Hematopoietic multipotent progenitor cell (in vitro differentiated cells): ENCODE data around the gene CDK14. TPM values are rescaled to one million over a fixed set of nuclear protein-coding genes. Genes with fewer than 3 reads are reported as not detected.

Source experiments
- DNase-seq, 3 donors: peaks; one replicate each; pipeline ENCODE4 v3.0.0-alpha.2; 2011 to 2015; ENCODE audit warnings: low read depth in 2 of 3, low spot score in 2 of 3
- total RNA-seq: library from RNA; depleted of rRNA; stranded (reverse); fragments of >200 nt; gene quantifications from one replicate; pipeline ENCODE4 v1.2.3, GENCODE V29; 2012

The CDK14 gene
- total RNA-seq, 1 donor = 7.5 TPM

DNA sequence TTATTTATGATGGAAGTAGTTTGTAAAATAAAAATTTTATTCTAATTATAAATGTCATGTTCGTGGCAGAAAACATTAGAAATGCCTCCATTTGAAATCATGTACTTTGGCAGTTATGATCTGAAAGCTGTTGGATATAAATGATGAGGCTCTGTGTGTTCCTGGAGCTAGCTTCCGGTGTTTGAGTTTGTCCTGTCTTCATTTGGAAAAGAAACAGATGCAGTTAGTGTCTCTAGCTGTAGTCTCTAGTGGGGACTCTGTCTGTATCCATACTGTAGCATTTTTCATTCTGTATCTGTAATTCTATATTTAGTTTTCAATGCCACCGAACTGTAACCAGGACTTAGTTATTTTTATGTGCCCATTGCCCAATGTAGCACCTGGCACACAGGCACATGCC, 471.1 kb downstream of the CDK14 start:
- DNase-seq = no peak

DNA sequence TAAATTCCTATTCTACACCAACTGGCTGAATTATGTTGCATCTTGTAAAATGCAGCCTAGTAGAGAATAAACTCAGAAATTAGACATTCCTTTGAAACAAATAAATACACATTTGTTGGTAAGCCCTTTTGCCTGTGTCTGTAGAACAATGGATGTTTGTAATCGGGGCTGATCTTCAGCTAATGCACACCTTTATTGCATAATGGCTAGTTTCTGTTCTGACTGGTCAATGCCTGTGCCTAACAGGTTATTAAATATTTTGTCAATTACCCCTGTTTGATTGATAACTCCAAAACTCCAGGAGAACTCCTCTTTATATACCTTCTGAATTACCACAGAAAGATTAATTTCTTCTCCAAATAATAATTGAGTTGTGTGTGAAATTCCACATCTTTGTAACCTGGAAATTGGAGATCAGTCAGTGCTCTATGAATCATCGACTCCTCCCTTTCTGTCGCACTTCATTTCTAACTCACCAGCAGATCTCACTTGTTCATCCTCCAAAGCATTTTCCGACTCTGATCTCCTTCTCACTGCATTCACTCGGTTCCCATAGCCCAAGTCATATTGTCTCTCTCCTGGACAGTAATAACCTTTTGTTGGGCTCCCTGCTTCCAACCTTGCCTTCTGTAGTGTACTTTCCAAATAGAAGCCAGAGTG, 472.1 kb downstream of the CDK14 start:
- no peak for DNase-seq

DNA sequence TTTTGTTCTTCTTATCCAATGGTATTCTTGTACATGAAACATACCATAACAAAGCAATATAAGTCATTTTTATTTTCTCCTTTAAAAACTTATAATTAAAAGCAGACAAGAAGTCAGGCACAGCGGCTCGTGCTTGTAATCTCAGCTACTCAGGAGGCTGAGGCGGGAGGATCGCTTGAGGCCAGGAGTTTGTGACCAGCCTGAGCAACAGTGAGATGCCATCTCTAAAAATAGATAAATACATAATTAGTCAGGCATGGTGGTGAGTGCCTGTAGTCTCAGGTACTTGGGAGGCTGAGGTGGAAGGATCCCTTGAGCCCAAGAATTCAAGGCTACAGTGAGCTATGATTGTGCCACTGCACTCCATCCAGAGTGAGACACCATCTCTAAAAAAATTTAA, 473.0 kb downstream of the CDK14 start:
- DNase-seq = no peak

DNA sequence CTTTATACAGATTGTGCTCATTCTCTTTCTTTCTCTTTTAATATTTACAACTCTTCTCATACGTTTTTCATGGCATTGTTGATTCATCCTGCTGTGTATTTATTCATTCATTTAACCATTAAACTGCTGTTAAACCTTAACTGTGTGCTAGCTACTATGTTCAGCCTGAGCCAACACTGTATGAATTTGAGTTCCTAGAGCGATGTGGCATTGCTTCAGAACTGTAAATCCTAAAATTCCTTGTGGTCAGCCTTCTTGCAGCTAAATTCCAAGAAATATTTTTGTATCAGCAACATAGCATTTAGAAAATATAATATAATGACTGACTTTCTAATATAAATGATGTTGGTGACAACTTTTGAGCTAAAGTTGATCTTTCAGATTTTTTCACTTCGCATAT, 483.4 kb downstream of the CDK14 start:
- DNase-seq = no peak

DNA sequence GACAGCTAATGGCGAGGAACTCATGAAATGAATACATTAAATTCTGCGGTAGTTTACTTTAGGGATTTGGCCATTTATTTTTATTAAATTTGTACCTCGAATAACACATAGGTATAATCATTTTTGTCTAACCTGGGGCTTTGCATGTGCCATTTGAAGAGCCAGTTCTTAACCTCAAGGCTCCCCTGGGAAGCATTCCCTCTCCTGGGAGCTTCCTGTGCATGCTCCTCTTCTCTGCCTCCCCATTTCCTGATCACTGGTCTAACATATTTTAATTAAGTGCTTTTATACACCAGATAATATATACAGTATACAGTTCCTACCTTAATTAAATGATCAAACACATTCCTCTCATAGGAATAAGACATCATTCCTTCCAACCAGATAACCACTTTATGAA, 484.2 kb downstream of the CDK14 start:
- DNase-seq = no peak

DNA sequence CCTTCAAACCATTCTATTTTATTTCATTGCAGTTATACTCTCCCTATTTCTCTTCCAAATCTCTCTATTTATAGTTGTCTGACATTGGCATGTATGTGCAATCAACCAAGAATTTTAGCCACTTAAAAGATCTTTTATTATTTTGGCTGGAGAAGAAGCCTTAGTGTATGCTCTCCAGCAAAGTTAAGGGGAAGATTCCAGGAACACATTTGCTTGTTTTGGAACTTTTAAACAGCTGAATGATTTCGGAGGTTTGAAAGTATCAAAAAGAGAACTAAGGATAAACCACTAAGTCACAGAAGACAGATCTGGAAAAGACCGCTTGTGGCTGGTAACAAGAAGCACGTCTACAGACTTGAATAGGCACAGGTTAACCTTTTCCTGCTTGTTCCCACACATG, 485.9 kb downstream of the CDK14 start:
- DNase-seq = no peak

DNA sequence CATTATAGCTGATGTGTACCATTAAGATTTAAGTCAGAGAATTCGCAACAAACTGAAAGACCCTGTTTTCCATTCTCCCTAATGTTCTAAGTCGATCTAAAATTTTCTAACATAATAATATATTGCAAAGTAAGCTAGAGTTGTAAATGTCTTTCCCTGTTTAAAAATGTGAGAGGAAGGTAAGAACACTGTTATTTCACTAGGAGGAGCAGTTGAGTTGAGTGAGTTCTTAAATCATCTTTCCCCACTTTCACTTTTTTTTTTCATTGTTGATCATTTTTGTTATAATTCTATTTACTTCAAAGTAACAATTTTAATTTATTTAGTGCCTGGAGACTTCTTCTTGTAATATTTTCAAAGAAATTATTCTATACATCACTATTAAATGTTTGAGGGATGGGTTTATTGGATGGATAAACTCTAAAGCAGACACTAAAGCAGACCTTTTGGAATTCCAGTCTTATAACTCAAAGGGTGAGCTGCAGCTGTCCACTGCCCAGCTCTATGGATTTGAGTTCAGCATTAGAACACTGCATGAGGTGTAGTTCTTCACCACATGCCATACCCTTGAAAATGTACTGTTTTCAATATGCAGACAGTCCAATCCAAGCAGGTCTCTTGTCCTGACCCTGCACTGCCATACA, 486.9 kb downstream of the CDK14 start:
- peak in 1 of 3 donors; percentile 49 for DNase-seq

DNA sequence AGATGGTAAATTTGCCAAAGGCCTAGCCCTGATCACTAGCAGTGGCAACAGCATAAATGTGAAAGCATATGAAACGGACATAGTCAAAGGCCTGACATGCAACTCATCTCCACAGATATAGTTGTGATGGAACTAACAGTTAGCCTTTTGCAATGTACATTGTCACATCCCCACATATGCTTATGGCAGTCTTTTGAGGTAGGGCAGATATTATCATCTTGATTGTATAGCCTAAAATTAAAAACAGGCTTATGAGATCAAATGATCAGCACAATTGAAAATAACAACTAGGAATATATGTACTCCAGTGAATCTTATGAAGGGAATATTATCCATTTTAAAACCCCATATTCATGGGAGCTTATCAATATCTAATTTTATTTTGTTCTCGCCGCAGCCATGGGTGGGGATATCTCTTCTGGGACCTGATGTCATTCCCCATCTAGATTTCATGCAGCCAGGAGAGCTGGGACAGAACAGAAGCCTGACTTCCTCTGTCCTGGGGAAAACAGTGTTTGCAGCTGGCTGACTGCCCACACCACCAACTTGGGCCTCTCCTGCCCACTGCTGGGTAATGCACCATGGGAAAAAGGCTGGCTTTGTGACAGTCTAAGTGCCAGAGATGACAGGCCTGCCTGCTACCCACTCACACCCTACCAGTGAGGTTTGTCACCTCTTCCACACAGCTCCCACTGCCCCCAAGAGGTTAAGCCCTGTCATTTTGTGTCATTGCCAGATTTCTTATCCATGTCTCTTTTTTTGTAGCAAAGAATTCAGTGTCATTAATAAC, 487.9 kb downstream of the CDK14 start:
- DNase-seq = no peak

DNA sequence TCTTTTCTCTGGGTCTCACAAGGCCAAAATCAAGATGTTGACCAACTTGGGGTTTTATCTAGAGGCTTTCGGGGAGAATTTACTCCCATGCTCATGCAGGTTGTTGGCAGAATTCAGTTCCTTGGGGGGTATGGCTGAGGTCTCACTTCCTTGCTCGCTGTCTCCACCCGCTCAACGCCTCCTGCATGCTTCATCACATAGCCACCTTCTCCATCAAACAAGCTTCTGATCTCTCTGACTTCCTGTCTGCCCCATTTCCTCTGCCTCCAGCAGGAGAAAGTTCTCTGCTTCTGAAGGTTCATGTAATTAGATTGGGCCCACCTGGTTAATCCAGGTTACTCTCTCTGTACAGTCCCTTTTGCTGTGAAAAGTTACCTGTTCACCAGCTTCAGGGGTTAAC, 489.1 kb downstream of the CDK14 start:
- no peak for DNase-seq

DNA sequence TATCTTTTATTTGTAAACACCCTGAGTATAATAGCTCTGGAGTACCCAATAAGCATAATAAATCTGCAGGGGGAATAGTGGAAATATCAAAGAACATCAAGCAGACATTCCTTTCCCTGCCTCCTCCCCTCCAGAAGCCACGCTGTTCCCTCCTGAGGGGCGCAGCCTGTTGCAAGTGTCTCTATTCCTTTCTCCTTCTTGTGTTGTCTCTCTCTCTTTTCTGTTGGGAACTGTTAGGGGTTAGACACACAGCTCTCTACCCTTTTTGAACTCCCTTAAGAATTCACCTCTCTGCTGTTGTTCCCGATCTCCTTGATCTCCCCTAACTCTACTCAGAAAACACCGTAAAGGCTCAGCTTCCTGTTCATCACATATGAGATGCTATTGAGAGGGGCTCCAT, 490.1 kb downstream of the CDK14 start:
- no peak for DNase-seq

DNA sequence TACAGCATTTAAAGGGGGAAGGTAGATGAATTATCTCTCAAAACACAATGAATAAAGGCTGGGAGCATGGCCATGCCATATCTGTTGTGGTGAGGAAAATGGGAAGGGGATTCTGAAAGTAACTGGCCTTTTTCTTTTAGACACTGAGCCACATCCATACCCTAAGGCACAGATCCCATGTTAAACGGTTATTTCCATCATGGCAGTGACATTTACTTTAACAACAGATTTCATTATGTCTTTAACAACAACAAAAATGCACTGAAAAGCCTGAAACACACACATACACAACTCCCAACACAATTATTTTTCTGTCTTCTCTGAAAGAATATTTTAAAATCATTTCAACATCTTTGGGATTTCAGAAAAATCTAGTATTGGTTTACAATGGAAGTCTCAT, 492.0 kb downstream of the CDK14 start:
- DNase-seq = no peak

DNA sequence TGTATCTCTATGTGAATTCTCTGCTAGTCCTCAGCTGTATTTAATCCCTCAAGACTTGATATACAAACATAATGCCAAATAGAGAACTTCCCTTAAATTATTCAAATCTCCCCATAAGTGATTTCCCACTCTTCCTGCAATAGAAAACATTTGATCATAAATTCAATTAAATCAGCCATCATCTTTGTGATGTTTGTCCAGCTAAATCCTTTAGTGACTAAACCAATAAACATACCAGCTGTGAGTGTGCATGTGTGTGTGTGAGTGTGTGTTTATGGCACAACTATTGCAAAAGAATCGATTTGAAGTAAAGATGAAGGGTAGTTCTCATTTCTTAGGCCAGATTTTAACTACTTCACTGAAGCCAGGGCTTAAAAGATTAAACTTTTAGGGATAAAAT, 492.6 kb downstream of the CDK14 start:
- no peak for DNase-seq

DNA sequence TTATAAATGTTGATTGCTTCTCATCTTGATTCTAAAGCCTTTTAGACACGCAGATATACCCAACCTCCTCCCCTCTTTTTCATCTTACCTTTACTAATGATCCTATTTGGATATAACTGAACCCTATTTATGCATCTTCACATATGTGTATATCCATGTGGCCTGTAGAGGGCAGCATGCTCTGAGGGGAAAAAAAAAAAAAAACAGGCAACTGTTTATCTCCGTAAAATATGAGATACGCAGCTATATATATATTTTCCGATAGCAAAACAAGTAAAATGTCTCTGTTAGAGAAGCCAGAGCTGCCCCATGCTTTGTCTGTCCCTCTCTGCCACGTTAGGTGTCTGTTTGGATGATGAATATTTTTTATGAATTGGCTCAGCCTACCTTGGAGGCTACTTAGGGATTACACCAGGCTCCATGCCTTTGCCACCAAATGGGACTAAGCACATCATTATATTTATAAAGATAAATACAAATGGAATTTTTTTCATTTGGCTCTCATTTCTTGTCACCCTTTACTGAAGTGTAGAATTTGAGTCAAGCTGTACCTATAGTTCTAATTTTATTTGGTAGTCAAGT, 493.4 kb downstream of the CDK14 start:
- DNase-seq = peak in 2 of 3 donors; percentile 15 to 59

DNA sequence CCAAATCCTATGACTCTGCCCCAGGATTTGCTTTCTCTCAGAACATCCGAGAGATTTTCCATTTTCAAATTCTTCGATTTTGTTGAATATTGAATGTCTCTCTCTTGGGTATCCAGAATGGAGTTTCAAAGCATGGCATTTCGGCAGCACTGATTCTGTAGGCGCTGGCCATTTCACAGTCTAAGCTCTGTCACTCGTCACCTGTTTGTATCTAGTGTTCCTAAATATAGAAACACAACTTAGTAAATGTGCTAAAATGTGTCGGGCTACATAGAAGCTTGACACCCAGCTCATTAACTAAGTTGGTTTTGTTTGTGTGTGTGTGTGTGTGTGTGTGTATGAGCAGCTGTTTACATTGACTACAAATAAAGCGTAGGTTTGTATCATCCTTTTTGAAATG, 494.6 kb downstream of the CDK14 start:
- no peak for DNase-seq

DNA sequence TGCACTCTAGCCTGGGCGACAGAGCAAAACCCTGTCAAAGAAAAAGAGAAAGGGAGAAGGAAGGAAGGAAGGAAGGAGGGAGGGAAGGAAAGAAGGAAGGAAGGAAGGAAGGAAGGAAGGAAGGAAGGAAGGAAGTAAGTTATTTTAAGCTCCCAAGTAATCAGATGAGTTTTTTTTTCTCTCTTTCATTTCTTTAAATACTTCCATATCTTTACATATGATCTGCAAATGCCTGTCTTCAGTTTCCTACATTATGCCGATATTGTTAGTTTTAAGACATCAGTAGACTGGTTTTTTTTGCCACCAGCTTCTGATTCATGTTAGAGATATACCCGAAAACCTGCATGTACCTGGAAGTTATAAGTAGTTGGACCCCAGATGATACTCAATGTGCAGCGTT, 495.5 kb downstream of the CDK14 start:
- no peak for DNase-seq

DNA sequence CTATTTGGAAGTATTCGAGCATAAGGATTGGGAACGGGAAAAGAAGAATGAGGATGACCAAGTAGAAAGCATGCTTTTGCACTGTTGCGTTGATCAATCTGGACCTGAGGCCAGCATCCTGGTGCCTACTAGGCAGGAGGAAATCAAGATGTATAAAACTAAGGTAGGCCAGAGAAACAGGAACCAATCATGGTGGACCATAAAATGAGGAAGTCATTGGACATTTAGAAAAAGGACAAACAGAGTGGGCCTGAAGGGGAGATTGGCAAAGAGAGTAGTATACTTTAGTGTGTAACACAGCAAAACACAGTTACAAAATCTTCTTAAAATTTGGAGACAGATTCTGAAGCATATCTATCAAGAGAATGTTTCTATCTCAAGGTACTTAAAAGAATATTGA, 497.1 kb downstream of the CDK14 start:
- no peak for DNase-seq

DNA sequence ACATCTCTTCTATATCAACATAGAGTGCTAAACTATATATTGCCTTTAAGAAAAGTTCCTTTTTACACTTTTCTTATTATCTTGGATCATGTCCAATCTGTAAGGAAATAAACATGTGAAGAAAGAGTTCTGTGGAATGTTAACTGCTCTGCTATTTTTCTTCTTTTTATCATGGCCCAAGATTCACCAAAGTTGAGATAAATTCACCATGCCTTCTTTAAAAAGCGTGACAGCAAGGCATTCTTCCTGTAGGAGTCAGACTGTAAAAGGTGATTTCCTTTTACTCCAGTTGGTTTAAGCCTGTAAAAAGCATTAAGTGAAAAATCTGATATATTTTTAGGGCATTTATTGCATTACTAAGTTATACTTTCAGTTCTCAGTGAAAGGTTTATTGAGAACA, 502.4 kb downstream of the CDK14 start:
- DNase-seq = no peak

DNA sequence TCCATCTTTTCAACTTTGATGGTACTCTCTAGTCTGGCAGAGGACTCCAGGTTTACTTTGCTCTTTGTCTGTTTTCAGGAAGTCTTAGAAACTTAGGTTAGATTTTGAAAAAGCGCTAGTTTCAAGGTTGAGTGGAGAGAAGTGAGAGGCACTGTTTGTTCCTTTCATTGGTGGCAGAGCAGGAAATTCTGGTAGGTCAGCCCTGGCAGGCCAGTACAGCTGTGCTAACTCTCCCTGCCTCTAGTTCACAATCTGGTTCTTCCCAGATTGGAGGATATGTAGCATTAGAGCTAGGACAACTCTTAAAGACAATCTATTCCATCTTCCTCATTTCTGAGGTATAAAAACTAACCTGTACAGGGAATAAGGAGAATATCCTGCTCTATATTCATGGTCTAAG, 507.2 kb downstream of the CDK14 start:
- no peak for DNase-seq

DNA sequence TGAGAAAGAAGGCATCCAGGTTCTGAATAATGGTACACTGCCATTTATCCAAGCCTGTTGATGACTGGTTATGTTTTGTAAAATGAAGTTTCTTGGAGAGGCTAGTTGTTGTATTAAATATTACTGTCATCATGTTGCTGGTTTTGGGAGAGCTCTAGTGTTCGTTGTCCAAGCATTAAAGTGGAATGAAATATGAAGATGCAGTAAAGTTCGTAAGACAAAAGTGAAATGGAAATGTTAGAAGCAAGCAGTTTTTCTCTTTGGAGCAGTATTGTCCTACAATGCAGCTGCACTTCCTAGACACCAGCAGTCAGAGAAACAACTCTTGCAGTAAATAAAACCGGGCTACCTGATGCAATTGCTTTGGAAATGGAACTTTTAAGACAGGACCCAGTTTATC, 511.3 kb downstream of the CDK14 start:
- no peak for DNase-seq

DNA sequence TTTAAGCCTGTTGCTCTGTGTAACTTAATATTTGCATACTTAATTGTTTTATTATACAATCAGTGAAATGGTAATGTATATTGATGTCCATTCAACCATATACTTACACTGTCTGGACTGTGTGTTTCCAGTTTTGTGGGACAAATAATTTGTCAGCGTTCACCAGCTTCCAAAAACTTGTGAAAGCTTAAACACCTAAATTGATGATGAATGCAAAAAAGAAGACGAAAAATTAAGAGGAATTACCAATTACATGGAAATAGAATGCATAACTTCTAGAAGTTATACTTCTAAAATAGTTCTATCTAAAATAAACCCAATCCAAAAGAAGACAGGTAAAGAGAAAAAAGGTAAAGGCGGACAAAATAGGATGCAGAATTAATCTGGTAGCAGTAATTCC, 513.1 kb downstream of the CDK14 start:
- no peak for DNase-seq

DNA sequence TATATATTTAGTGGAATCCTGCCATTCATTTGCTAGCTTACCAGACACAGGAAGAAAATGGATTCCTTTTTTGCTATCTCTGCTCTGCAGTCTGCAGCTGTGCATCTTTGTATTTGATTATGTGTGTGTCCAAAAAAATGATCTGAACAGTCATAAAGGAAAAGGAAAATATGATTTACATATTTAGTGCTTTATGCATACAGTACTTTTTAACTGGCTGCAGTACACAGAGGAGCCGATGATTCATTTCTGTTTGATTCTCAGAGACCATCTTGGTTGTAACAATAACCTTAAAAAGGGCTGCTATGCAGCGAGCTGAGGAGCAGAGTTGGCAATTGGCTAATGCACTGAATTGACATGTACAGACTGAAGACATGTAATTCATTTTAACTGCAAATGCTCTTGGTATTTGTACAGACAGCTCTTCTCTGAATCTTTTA, 516.8 kb downstream of the CDK14 start:
- DNase-seq = no peak

DNA sequence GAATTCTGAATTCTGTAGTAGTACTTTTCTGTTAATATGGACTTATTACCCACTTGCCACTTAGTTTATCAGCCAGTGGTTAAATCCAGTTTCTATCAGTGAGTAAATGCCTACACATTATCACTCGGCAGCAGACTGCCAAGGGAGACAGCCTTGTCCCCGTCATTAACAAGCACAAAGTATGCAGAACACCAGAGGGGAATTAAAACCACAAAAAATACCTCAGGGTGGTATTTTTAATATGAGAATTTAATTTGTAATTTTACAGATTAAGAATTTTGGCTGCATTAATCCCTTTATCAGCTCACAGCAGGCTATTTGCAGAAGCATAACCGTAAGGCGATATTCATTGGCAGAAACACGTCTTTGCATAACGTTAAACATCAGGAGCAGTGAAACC, 518.1 kb downstream of the CDK14 start:
- no peak for DNase-seq
